IgD-negative memory B cell (primary cell): ENCODE measurements around the gene GPC5. TPM values are rescaled to one million over a fixed set of nuclear protein-coding genes. Genes with fewer than 3 reads are reported as not detected.
"Not testable (repeated sequence)": the region's sequence is repeated elsewhere in the genome, so short reads cannot be mapped to it uniquely, and the experiment has no call there.

Source experiments
- H3K27ac Mint-ChIP-seq, 3 donors: one replicate each; pipeline ENCODE4 v1.8.0; 2020 to 2022; ENCODE audit warnings: mild to moderate bottlenecking in 3 of 3, mixed read lengths in 3 of 3, moderate library complexity in 1 of 3
- H3K27me3 Mint-ChIP-seq: one replicate; pipeline ENCODE4 v1.8.0; 2021; ENCODE audit warnings: mixed read lengths
- H3K36me3 Mint-ChIP-seq: one replicate; pipeline ENCODE4 v1.8.0; 2020; ENCODE audit warnings: mild to moderate bottlenecking, mixed read lengths
- H3K4me1 Mint-ChIP-seq, 3 donors: one replicate each; pipeline ENCODE4 v1.8.0; 2020 to 2022; ENCODE audit warnings: mixed read lengths in 3 of 3, mild to moderate bottlenecking in 1 of 3
- H3K4me3 Mint-ChIP-seq, 4 donors: one replicate each; pipeline ENCODE4 v1.8.0; 2020 to 2022; ENCODE audit warnings: mild to moderate bottlenecking in 4 of 4, mixed read lengths in 4 of 4, moderate library complexity in 3 of 4
- H3K9me3 Mint-ChIP-seq, 3 donors: one replicate each; pipeline ENCODE4 v1.8.0; 2020 to 2021; ENCODE audit warnings: mixed read lengths in 3 of 3, mild to moderate bottlenecking in 1 of 3
- polyA plus RNA-seq: library from polyadenylated mRNA; unstranded; fragments of 300-500 nt; fragmentation: Illumina TruSeq; gene quantifications from one replicate; pipeline ENCODE4 v1.2.3, GENCODE V29; 2021

GPC5 gene
- polyA plus RNA-seq, 1 donor from 2014 or later, result 0.24 TPM

DNA sequence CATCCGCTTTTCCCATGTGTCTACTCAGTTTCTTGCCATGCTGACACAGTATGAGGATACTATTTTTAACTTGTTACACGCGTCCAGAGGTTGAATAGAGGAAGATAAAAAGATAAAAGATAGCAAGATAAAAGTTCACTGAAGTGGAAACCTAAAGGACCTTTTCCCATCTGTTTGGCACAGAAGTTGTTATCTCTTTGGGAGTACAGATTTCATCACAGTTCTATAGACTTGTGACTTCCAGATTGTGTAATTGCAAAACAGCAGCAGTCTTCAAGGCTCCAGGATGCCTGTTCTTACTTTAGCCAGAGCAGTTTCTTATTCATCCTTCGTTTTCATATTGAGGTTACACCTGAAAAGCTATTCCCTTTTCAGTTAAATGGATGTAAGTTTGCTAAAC lies 369.2 kb downstream of the GPC5 start:
- no peaks in the 10 kb centered on the region for H3K27me3 Mint-ChIP-seq
- H3K36me3 Mint-ChIP-seq, result no peaks in the 10 kb centered on the region
- H3K9me3 Mint-ChIP-seq, result peaks cover 2 to 6% (median 3%) of the 10 kb centered on the region in 3 donors
- no peak overlapping the region for H3K27ac Mint-ChIP-seq
- H3K4me1 Mint-ChIP-seq, result no peaks in the 10 kb centered on the region
- no peak overlapping the region for H3K4me3 Mint-ChIP-seq

DNA sequence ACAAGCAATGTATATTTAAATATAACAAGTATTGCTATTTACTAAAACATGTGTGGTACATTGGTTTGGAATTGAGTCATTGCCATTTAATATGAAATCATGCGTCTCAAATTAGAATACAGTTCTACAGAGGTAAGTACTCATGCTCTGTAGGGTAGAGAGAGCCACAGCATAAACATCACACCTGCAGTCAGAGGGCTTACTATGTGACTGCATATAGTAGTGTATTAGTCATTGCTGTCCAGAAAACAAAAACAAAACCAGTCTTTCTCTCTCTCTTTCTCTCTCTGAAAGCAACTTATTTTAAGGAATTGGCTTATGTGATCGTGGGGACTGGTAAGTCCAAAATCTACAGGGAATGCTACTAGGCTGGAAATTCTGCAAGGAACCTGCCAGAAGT lies 370.3 kb downstream of the GPC5 start:
- Mint-ChIP-seq H3K4me3 (no peak overlapping the region), H3K36me3 (no peaks in the 10 kb centered on the region), H3K4me1 (no peaks in the 10 kb centered on the region), H3K27me3 (no peaks in the 10 kb centered on the region), H3K9me3 (peaks cover 0 to 4% (median 2%) of the 10 kb centered on the region in 3 donors), H3K27ac (no peak overlapping the region)

GRCh38 chr13:91771229-91771628 lies 372.8 kb downstream of the GPC5 start:
- Mint-ChIP-seq H3K27ac (no peak overlapping the region), H3K36me3 (no peaks in the 10 kb centered on the region), H3K9me3 (peaks cover 0 to 6% (median 2%) of the 10 kb centered on the region in 3 donors), H3K4me3 (no peak overlapping the region), H3K4me1 (no peaks in the 10 kb centered on the region), H3K27me3 (no peaks in the 10 kb centered on the region)

DNA sequence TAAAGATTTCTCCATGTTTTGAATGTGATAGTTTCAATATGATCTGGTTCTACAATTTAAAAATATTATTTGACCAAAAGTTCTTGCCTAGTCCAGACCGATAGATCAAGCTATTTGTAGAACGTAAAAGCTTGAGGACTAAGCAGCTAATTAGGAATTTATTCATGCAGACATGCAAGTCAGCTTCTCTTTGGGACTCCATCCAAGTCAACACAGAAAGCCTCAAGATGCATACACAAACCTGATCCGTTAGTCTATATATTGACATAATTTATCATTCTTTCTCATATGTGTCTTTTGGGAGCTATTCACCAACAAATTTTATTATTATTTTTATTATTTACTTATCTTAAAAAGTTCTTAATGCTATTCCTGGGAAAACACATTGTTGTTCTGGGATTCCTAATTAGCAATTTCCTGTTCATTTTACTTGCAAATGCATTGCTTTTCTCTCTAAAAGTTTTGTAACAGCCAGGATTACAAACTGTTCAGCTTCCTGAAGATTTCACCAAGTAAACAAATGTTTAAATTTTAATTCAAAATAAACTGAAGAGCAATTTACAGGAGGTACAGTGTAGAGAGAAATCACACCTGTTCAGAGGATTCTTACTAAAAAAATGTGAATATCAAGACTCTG lies 375.3 kb downstream of the GPC5 start:
- no peaks in the 10 kb centered on the region for H3K4me1 Mint-ChIP-seq
- H3K9me3 Mint-ChIP-seq, result peaks cover 0 to 8% (median 2%) of the 10 kb centered on the region in 3 donors
- no peaks in the 10 kb centered on the region for H3K36me3 Mint-ChIP-seq
- no peaks in the 10 kb centered on the region for H3K27me3 Mint-ChIP-seq
- no peak overlapping the region for H3K27ac Mint-ChIP-seq
- no peak overlapping the region for H3K4me3 Mint-ChIP-seq

DNA sequence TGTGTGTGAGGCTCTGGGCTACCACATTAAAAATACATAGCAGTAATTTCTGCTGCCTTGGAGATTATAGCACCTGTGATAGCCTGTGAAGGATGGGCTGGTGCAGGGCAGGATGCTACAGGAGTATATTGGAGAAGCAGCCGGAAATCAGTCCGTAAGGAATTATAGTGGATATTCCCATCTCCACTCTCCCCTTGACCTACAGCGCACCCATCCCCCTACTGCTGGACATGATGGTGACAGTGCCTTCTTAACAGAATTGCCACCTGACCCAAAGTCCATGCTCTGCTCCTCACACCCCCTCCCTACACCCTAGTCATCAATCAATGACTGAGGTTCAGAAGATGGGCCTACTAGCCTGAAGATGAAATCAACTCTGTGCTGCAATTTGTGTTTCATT lies 376.0 kb downstream of the GPC5 start:
- Mint-ChIP-seq H3K9me3 (peaks cover 0 to 8% (median 1%) of the 10 kb centered on the region in 3 donors), H3K27me3 (no peaks in the 10 kb centered on the region), H3K36me3 (no peaks in the 10 kb centered on the region), H3K27ac (no peak overlapping the region), H3K4me3 (no peak overlapping the region), H3K4me1 (no peaks in the 10 kb centered on the region)

DNA sequence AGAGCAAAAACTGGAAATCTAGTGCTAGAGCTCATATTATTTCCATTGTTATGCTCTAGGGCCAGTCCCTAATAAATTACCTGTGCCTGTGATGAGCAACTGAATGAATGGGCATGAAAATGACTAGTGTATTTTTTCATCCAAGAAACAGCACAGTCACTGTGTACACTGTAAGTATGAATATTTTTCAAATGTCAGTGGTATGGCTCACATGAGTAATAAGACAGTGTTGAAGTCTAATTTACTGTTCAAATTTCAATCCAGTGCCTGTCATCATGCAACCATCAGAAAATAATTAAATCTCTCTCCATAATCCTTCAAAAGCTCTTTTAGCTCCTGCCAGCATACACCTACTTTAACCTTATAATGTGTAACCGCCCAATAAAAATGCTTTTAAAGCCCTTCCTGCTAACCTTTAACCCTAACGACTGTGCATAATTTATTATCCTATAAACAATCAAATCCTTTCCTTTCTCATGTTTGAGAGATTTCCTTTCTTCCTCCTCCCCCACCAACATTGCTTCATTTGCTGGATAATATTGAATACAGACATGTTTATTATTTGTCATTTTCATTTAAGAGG lies 378.3 kb downstream of the GPC5 start:
- H3K4me1 Mint-ChIP-seq, result no peaks in the 10 kb centered on the region
- H3K4me3 Mint-ChIP-seq, result no peak overlapping the region
- peaks cover 0 to 8% (median 0%) of the 10 kb centered on the region in 3 donors for H3K9me3 Mint-ChIP-seq
- H3K36me3 Mint-ChIP-seq, result no peaks in the 10 kb centered on the region
- no peak overlapping the region for H3K27ac Mint-ChIP-seq
- no peaks in the 10 kb centered on the region for H3K27me3 Mint-ChIP-seq

- Mint-ChIP-seq H3K27me3 (no peaks in the 10 kb centered on the region), H3K4me3 (no peak overlapping the region), H3K36me3 (no peaks in the 10 kb centered on the region), H3K9me3 (peaks cover 0 to 6% (median 0%) of the 10 kb centered on the region in 3 donors), H3K27ac (no peak overlapping the region), H3K4me1 (no peaks in the 10 kb centered on the region)
Measured at GRCh38 chr13:91778123-91778522, 379.7 kb downstream of the GPC5 start.

DNA sequence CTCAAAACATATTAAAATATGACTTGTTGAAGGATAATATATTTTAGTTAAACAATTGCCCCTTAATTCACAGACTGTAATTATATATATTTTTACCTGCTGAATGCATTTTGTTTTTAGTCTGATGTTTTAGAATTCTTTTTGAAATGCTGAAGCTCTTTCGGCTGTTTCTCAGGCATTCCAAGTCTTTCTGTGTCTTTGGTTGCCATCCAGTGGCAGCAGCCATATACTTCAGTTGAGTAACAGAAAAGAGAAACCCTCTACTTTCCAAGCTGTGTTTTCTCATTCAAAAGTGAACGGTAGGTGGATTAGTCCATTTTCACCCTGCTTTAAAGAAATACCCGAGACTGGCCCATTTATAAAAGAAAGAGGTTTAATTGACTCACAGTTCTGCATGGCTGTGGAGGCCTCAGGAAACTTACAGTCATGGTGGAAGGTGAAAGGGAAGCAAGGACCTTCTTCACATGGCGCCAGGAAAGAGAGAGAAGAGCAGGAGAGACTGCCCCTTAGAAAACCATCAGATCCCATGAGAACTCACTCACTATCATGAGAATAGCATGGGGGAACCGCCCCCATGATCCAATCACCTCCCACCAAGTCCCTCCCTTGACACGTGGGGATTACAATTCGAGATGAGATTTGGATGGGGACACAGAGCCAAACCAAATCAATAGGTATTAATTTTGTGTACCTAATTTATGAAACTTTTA lies 383.7 kb downstream of the GPC5 start:
- not testable (repeated sequence) for H3K4me3 Mint-ChIP-seq, H3K27me3 Mint-ChIP-seq, H3K36me3 Mint-ChIP-seq, H3K9me3 Mint-ChIP-seq, H3K4me1 Mint-ChIP-seq
- H3K27ac Mint-ChIP-seq, result peak overlapping the region in 1 of 3 donors; percentile 8

DNA sequence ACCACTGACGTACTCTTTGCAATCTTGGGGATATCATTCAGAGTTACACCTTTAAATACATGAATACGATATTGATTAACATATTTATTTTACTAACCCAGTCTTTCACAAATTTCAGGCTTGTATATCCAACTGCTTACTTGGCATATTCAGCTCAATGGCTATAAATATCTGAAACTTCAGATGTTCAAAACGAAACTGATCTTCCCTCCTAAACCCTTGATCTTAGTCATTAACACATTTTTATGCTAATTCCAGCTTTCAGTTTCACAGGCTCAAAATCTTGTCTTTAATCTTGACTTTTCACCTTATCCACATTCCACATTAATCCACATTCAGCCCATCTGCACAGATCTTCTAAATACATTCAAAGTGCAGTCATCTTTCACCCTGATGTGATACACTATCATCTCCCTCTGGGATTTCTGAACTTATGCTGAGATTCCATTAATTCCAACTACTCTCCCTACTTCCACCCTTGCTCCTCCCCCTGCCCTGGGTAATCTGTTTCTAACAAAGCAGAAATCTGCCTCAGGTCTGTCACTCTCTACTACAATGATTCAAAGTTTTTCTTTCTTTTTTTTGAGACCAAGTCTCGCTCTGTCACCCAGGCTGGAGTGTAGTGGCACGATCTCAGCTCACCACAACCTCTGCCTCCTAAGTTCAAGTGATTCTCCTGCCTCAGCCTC lies 387.2 kb downstream of the GPC5 start:
- H3K27ac Mint-ChIP-seq, result no peak overlapping the region
- H3K9me3 Mint-ChIP-seq, result peaks cover 0 to 8% (median 0%) of the 10 kb centered on the region in 3 donors
- H3K36me3 Mint-ChIP-seq, result peaks cover 2% of the 10 kb centered on the region
- H3K27me3 Mint-ChIP-seq, result no peaks in the 10 kb centered on the region
- no peak overlapping the region for H3K4me3 Mint-ChIP-seq
- peaks cover 0 to 2% (median 0%) of the 10 kb centered on the region in 3 donors for H3K4me1 Mint-ChIP-seq

GRCh38 chr13:91792054-91792453 lies 393.6 kb downstream of the GPC5 start:
- Mint-ChIP-seq H3K36me3 (no peaks in the 10 kb centered on the region), H3K4me1 (no peaks in the 10 kb centered on the region), H3K9me3 (no peaks in the 10 kb centered on the region), H3K4me3 (no peak overlapping the region), H3K27me3 (no peaks in the 10 kb centered on the region), H3K27ac (no peak overlapping the region)

- H3K4me1 Mint-ChIP-seq, result peaks cover 0 to 2% (median 0%) of the 10 kb centered on the region in 3 donors
- H3K27me3 Mint-ChIP-seq, result no peaks in the 10 kb centered on the region
- peaks cover 0 to 9% (median 3%) of the 10 kb centered on the region in 3 donors for H3K9me3 Mint-ChIP-seq
- H3K36me3 Mint-ChIP-seq, result no peaks in the 10 kb centered on the region
- H3K4me3 Mint-ChIP-seq, result no peak overlapping the region
- H3K27ac Mint-ChIP-seq, result no peak overlapping the region
Measured at GRCh38 chr13:91797567-91797966, 399.1 kb downstream of the GPC5 start.

DNA sequence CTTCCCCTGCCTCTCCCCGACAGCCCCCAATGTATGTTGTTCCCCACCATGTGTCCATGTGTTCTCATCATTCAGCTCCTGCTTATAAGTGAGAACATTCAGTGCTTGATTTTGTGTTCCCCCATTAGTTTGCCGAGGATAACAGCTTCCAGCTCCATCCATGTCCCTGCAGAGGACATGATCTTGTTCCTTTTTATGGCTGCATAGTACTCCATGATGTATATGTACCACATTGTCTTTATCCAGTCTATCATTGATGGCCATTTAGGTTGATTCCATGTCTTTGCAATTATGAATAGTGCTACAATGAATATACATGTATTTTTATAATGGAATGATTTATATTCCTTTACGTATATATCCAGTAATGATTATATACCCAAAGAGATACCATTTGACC lies 399.9 kb downstream of the GPC5 start:
- H3K4me1 Mint-ChIP-seq, H3K36me3 Mint-ChIP-seq, H3K9me3 Mint-ChIP-seq, H3K27ac Mint-ChIP-seq, H3K27me3 Mint-ChIP-seq: not testable (repeated sequence)
- H3K4me3 Mint-ChIP-seq, result peak overlapping the region in 1 of 4 donors; percentile 14

GRCh38 chr13:91801772-91802171 lies 403.4 kb downstream of the GPC5 start:
- not testable (repeated sequence) for H3K4me1 Mint-ChIP-seq, H3K36me3 Mint-ChIP-seq, H3K27me3 Mint-ChIP-seq, H3K27ac Mint-ChIP-seq, H3K4me3 Mint-ChIP-seq, H3K9me3 Mint-ChIP-seq

DNA sequence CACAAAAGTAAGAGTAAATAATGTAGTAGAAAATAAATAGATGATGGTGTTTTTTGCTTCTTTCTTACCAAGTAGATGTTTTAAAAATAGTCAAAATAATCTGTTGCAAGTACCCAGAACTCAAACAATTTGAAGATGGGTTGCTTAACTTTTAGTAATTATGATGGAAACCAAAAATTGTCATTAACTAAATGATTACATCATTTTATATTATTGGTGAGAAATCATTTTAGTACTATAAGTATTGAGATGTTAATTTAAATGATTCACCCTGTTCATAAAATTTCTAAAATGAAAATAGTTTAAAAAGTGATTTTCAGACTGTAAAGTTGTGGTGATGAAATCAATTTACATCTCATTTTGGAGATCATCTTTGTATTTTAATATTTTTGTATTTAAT lies 404.5 kb downstream of the GPC5 start:
- H3K9me3 Mint-ChIP-seq, result peaks cover 0 to 9% (median 3%) of the 10 kb centered on the region in 3 donors
- H3K36me3 Mint-ChIP-seq, result no peaks in the 10 kb centered on the region
- H3K27ac Mint-ChIP-seq, result no peak overlapping the region
- no peak overlapping the region for H3K4me3 Mint-ChIP-seq
- peaks cover 0 to 2% (median 0%) of the 10 kb centered on the region in 3 donors for H3K4me1 Mint-ChIP-seq
- no peaks in the 10 kb centered on the region for H3K27me3 Mint-ChIP-seq

- Mint-ChIP-seq H3K4me1 (peaks cover 0 to 2% (median 0%) of the 10 kb centered on the region in 3 donors), H3K27me3 (no peaks in the 10 kb centered on the region), H3K4me3 (no peak overlapping the region), H3K9me3 (no peaks in the 10 kb centered on the region), H3K27ac (no peak overlapping the region), H3K36me3 (no peaks in the 10 kb centered on the region)
Measured at GRCh38 chr13:91804724-91805123, 406.3 kb downstream of the GPC5 start.
